ELF-1 (cell line): Measurements from ENCODE around the gene PKNOX2.
"Not testable (repeated sequence)": the region's sequence is repeated elsewhere in the genome, so short reads cannot be mapped to it uniquely, and the experiment has no call there.

ENCODE experiments used
- DNase-seq: peaks from one replicate; pipeline ENCODE4 v3.0.0-alpha.2; 2016; ENCODE audit warnings: low read depth, low spot score

Gene PKNOX2

GRCh38 chr11:125201525-125202141 is 37.1 kb downstream of the PKNOX2 start:
- DNase-seq = no peak

GRCh38 chr11:125202362-125202880 is 37.9 kb downstream of the PKNOX2 start:
- DNase-seq = no peak

- no peak for DNase-seq
Measured at GRCh38 chr11:125202977-125203376, 38.4 kb downstream of the PKNOX2 start.

- DNase-seq = no peak
Measured at GRCh38 chr11:125207866-125208425, 43.4 kb downstream of the PKNOX2 start.

- peak; percentile 57 for DNase-seq
Measured at GRCh38 chr11:125210066-125210465, 45.5 kb downstream of the PKNOX2 start.

- DNase-seq = peak; percentile 65
Measured at GRCh38 chr11:125211191-125211947, 46.8 kb downstream of the PKNOX2 start.

GRCh38 chr11:125211948-125212340 is 47.4 kb downstream of the PKNOX2 start:
- no peak for DNase-seq

- peak; percentile 74 for DNase-seq
Measured at GRCh38 chr11:125214601-125215565, 50.3 kb downstream of the PKNOX2 start.

GRCh38 chr11:125215976-125216375 is 51.4 kb downstream of the PKNOX2 start:
- no peak for DNase-seq

- DNase-seq = no peak
Measured at GRCh38 chr11:125218336-125218735, 53.8 kb downstream of the PKNOX2 start.

- no peak for DNase-seq
Measured at GRCh38 chr11:125221461-125221860, 56.9 kb downstream of the PKNOX2 start.

GRCh38 chr11:125222494-125222893 is 57.9 kb downstream of the PKNOX2 start:
- no peak for DNase-seq

- not testable (repeated sequence) for DNase-seq
Measured at GRCh38 chr11:125223161-125223560, 58.6 kb downstream of the PKNOX2 start.

GRCh38 chr11:125223901-125224361 is 59.4 kb downstream of the PKNOX2 start:
- DNase-seq = peak; percentile 44

- DNase-seq = peak; percentile 68
Measured at GRCh38 chr11:125224391-125225021, 60.0 kb downstream of the PKNOX2 start.

GRCh38 chr11:125225401-125225800 is 60.9 kb downstream of the PKNOX2 start:
- no peak for DNase-seq

GRCh38 chr11:125226031-125226430 is 61.5 kb downstream of the PKNOX2 start:
- DNase-seq = no peak

- DNase-seq = no peak
Measured at GRCh38 chr11:125226706-125227105, 62.2 kb downstream of the PKNOX2 start.

- no peak for DNase-seq
Measured at GRCh38 chr11:125227151-125227550, 62.6 kb downstream of the PKNOX2 start.

GRCh38 chr11:125228445-125228844 is 63.9 kb downstream of the PKNOX2 start:
- DNase-seq = peak; percentile 40

GRCh38 chr11:125228993-125229392 is 64.4 kb downstream of the PKNOX2 start:
- no peak for DNase-seq
